Measurements from ENCODE around the gene EFCAB14. TPM values are rescaled to one million over a fixed set of nuclear protein-coding genes. Genes with fewer than 3 reads are reported as not detected.
"Not testable (repeated sequence)": the region's sequence is repeated elsewhere in the genome, so short reads cannot be mapped to it uniquely, and the experiment has no call there.

EFCAB14 gene
- polyA plus RNA-seq, 4 donors = 25.0 to 80.0 (median 28.2) TPM

GRCh38 chr1:46697053-46697452, 21.9 kb downstream of the EFCAB14 start:
- FAIRE-seq = no peak
- no peaks in the 10 kb centered on the region for H3K9me3 ChIP-seq (ENCODE audit: control insufficient read depth in 2 of 2, insufficient read depth in 1 of 2, low read depth in 1 of 2, low read length in 1 of 2)
- H3K4me3 ChIP-seq (ENCODE audit: low read depth in 1 of 3, low read length in 3 of 3) = no peak overlapping the region
- no peak overlapping the region for H3K27ac ChIP-seq (ENCODE audit: low read depth in 1 of 3, low read length in 2 of 3)
- no peak for DNase-seq
- no peaks in the 10 kb centered on the region for H3K27me3 ChIP-seq (ENCODE audit: control insufficient read depth in 3 of 3, insufficient read depth in 3 of 3, low read length in 3 of 3)
- WGBS, 3 donors = 94 to 100% (median 97%) methylated on average over 2 of the region's 2 CpGs
- peaks cover 8 to 16% (median 12%) of the 10 kb centered on the region in 3 donors for H3K36me3 ChIP-seq (ENCODE audit: control insufficient read depth in 3 of 3, insufficient read depth in 2 of 3, low read depth in 1 of 3, low read length in 3 of 3)
- peaks cover 0 to 15% (median 0%) of the 10 kb centered on the region in 3 donors for H3K4me1 ChIP-seq (ENCODE audit: control insufficient read depth in 3 of 3, insufficient read depth in 2 of 3, low read depth in 1 of 3, low read length in 2 of 3)

DNA sequence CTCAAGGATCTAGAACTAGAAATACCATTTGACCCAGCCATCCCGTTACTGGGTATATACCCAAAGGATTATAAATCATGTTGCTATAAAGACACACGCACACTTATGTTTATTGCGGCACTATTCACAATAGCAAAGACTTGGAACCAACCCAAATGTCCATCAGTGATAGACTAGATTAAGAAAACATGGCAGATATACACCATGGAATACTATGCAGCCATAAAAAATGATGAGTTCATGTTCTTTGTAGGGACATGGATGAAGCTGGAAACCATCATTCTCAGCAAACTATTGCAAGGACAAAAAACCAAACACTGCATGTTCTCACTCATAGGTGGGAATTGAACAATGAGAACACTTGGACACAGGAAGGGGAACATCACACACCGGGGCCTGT, 24.2 kb downstream of the EFCAB14 start:
- H3K27me3 ChIP-seq (ENCODE audit: control insufficient read depth in 3 of 3, insufficient read depth in 3 of 3, low read length in 3 of 3); FAIRE-seq; H3K4me3 ChIP-seq (ENCODE audit: low read depth in 1 of 3, low read length in 3 of 3); H3K9me3 ChIP-seq (ENCODE audit: control insufficient read depth in 2 of 2, insufficient read depth in 1 of 2, low read depth in 1 of 2, low read length in 1 of 2); H3K27ac ChIP-seq (ENCODE audit: low read depth in 1 of 3, low read length in 2 of 3); DNase-seq: not testable (repeated sequence)
- 91 to 98% (median 95%) methylated on average over 3 to 4 of the region's 4 CpGs for WGBS, 3 donors
- Histone ChIP-seq H3K4me1 (ENCODE audit: control insufficient read depth in 3 of 3, insufficient read depth in 2 of 3, low read depth in 1 of 3, low read length in 2 of 3) (peaks cover 0 to 15% (median 0%) of the 10 kb centered on the region in 3 donors), H3K36me3 (ENCODE audit: control insufficient read depth in 3 of 3, insufficient read depth in 2 of 3, low read depth in 1 of 3, low read length in 3 of 3) (peaks cover 12 to 24% (median 15%) of the 10 kb centered on the region in 3 donors)

GRCh38 chr1:46692811-46693770, 25.8 kb downstream of the EFCAB14 start:
- FAIRE-seq (no peak), DNase-seq (peak in 1 of 2 donors; percentile 44)
- Histone ChIP-seq H3K9me3 (ENCODE audit: control insufficient read depth in 2 of 2, insufficient read depth in 1 of 2, low read depth in 1 of 2, low read length in 1 of 2) (no peaks in the 10 kb centered on the region), H3K4me1 (ENCODE audit: control insufficient read depth in 3 of 3, insufficient read depth in 2 of 3, low read depth in 1 of 3, low read length in 2 of 3) (peaks cover 0 to 21% (median 0%) of the 10 kb centered on the region in 3 donors), H3K4me3 (ENCODE audit: low read depth in 1 of 3, low read length in 3 of 3) (no peak overlapping the region), H3K36me3 (ENCODE audit: control insufficient read depth in 3 of 3, insufficient read depth in 2 of 3, low read depth in 1 of 3, low read length in 3 of 3) (peaks cover 16 to 34% (median 20%) of the 10 kb centered on the region in 3 donors), H3K27ac (ENCODE audit: low read depth in 1 of 3, low read length in 2 of 3) (no peak overlapping the region), H3K27me3 (ENCODE audit: control insufficient read depth in 3 of 3, insufficient read depth in 3 of 3, low read length in 3 of 3) (no peaks in the 10 kb centered on the region)
- WGBS, 3 donors = 24 to 44% (median 44%) methylated on average over 3 of the region's 3 CpGs

GRCh38 chr1:46691997-46692790, 26.7 kb downstream of the EFCAB14 start:
- H3K36me3 ChIP-seq (ENCODE audit: control insufficient read depth in 3 of 3, insufficient read depth in 2 of 3, low read depth in 1 of 3, low read length in 3 of 3) = peaks cover 16 to 35% (median 19%) of the 10 kb centered on the region in 3 donors
- 62 to 73% (median 70%) methylated on average over 6 of the region's 6 CpGs for WGBS, 3 donors
- no peaks in the 10 kb centered on the region for H3K9me3 ChIP-seq (ENCODE audit: control insufficient read depth in 2 of 2, insufficient read depth in 1 of 2, low read depth in 1 of 2, low read length in 1 of 2)
- FAIRE-seq (no peak), DNase-seq (no peak)
- no peaks in the 10 kb centered on the region for H3K27me3 ChIP-seq (ENCODE audit: control insufficient read depth in 3 of 3, insufficient read depth in 3 of 3, low read length in 3 of 3)
- H3K4me1 ChIP-seq (ENCODE audit: control insufficient read depth in 3 of 3, insufficient read depth in 2 of 3, low read depth in 1 of 3, low read length in 2 of 3) = peaks cover 0 to 29% (median 0%) of the 10 kb centered on the region in 3 donors
- H3K4me3 ChIP-seq (ENCODE audit: low read depth in 1 of 3, low read length in 3 of 3) = no peak overlapping the region
- H3K27ac ChIP-seq (ENCODE audit: low read depth in 1 of 3, low read length in 2 of 3) = no peak overlapping the region

DNA sequence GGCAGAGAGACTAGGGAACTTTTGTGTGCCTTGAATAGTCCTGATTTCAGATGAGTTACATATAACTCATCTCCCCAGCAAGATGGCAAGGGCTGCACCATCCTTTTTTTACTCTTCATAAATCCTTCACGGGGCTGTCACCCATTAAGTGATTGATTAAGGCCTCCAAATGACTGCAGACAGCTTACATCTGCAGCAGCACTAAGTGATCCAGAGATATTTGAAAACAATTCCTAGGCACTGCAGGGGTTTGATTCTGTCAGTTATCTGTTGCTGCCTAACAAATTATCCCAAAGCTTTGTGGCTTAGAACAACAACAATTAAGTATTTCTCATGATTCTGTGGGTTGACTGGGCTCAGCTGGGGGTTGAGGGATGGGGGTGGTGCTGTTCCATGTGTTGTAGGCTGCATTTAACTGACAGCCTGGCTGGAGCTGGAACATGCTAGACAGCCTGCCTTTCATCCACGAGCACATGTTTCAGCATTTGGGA, 27.9 kb downstream of the EFCAB14 start:
- FAIRE-seq (no peak), DNase-seq (no peak)
- peaks cover 0 to 37% (median 0%) of the 10 kb centered on the region in 3 donors for H3K4me1 ChIP-seq (ENCODE audit: control insufficient read depth in 3 of 3, insufficient read depth in 2 of 3, low read depth in 1 of 3, low read length in 2 of 3)
- 87 to 94% (median 87%) methylated on average over 2 of the region's 2 CpGs for WGBS, 3 donors
- H3K27ac ChIP-seq (ENCODE audit: low read depth in 1 of 3, low read length in 2 of 3) = no peak overlapping the region
- H3K27me3 ChIP-seq (ENCODE audit: control insufficient read depth in 3 of 3, insufficient read depth in 3 of 3, low read length in 3 of 3) = no peaks in the 10 kb centered on the region
- H3K9me3 ChIP-seq (ENCODE audit: control insufficient read depth in 2 of 2, insufficient read depth in 1 of 2, low read depth in 1 of 2, low read length in 1 of 2) = no peaks in the 10 kb centered on the region
- H3K36me3 ChIP-seq (ENCODE audit: control insufficient read depth in 3 of 3, insufficient read depth in 2 of 3, low read depth in 1 of 3, low read length in 3 of 3) = peaks cover 15 to 30% (median 19%) of the 10 kb centered on the region in 3 donors
- H3K4me3 ChIP-seq (ENCODE audit: low read depth in 1 of 3, low read length in 3 of 3) = no peak overlapping the region

DNA sequence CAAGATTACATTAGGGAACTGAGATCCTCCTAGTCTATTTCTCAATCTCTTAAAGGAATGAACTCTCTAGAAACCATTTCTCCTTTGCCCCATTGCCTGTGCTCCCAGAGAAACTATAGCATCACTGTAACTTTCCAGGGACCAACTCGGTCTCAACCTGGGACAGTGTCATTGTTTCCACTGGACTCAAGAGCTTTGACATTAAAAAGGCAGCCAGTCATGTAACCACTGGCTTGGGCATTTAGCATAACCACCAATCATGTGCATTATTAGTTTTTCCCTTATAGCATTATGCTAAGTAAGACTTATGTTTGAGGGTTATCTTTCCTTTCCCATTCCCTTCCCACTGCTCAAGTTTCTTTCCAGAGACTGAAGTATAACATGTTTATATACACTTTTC, 29.0 kb downstream of the EFCAB14 start:
- 68 to 69% (median 69%) methylated on average over 1 of the region's 1 CpG for WGBS, 3 donors
- no peak overlapping the region for H3K27ac ChIP-seq (ENCODE audit: low read depth in 1 of 3, low read length in 2 of 3)
- DNase-seq = no peak

GRCh38 chr1:46689356-46689755, 29.6 kb downstream of the EFCAB14 start:
- FAIRE-seq = no peak
- Histone ChIP-seq H3K4me1 (ENCODE audit: control insufficient read depth in 3 of 3, insufficient read depth in 2 of 3, low read depth in 1 of 3, low read length in 2 of 3) (peaks cover 0 to 38% (median 0%) of the 10 kb centered on the region in 3 donors), H3K4me3 (ENCODE audit: low read depth in 1 of 3, low read length in 3 of 3) (no peak overlapping the region), H3K27me3 (ENCODE audit: control insufficient read depth in 3 of 3, insufficient read depth in 3 of 3, low read length in 3 of 3) (no peaks in the 10 kb centered on the region), H3K36me3 (ENCODE audit: control insufficient read depth in 3 of 3, insufficient read depth in 2 of 3, low read depth in 1 of 3, low read length in 3 of 3) (peaks cover 15 to 27% (median 16%) of the 10 kb centered on the region in 3 donors), H3K27ac (ENCODE audit: low read depth in 1 of 3, low read length in 2 of 3) (no peak overlapping the region), H3K9me3 (ENCODE audit: control insufficient read depth in 2 of 2, insufficient read depth in 1 of 2, low read depth in 1 of 2, low read length in 1 of 2) (no peaks in the 10 kb centered on the region)
- WGBS, 3 donors = 31 to 59% (median 49%) methylated on average over 2 of the region's 2 CpGs
- DNase-seq = no peak

More for the DNA sequence above, 29.0 kb downstream of the EFCAB14 start:
- Histone ChIP-seq H3K36me3 (ENCODE audit: control insufficient read depth in 3 of 3, insufficient read depth in 2 of 3, low read depth in 1 of 3, low read length in 3 of 3) (peaks cover 12 to 22% (median 15%) of the 10 kb centered on the region in 3 donors), H3K4me1 (ENCODE audit: control insufficient read depth in 3 of 3, insufficient read depth in 2 of 3, low read depth in 1 of 3, low read length in 2 of 3) (peaks cover 0 to 38% (median 0%) of the 10 kb centered on the region in 3 donors), H3K9me3 (ENCODE audit: control insufficient read depth in 2 of 2, insufficient read depth in 1 of 2, low read depth in 1 of 2, low read length in 1 of 2) (no peaks in the 10 kb centered on the region), H3K27me3 (ENCODE audit: control insufficient read depth in 3 of 3, insufficient read depth in 3 of 3, low read length in 3 of 3) (no peaks in the 10 kb centered on the region), H3K4me3 (ENCODE audit: low read depth in 1 of 3, low read length in 3 of 3) (no peak overlapping the region)
- no peak for FAIRE-seq

DNA sequence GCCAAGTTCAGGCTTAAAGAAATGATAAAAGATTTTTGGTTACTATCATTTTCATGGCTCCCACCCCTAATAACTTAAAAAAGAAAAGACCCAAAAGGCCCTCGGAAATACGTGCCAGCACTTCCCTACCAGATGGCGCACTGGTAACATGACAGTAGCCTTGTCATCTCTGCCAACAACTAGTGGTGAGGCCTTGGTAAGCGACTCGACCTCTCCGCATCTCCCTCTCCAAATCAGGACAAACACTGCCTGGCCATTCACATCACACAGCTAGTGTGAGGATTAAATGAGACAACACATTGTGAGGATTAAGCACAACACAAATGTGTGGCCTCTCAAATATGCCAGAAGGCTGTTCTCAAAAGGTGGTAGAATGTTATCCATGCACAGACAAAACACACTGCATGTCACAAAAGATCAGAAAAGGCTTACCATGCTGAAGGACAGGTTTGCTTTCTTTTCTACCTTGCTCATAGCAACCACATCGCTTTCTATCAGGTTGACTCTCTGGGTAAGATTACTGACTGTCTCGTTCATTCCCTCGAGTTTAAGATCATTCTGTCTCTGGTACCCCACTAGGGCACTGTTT, 30.9 kb downstream of the EFCAB14 start:
- Histone ChIP-seq H3K9me3 (ENCODE audit: control insufficient read depth in 2 of 2, insufficient read depth in 1 of 2, low read depth in 1 of 2, low read length in 1 of 2) (no peaks in the 10 kb centered on the region), H3K4me1 (ENCODE audit: control insufficient read depth in 3 of 3, insufficient read depth in 2 of 3, low read depth in 1 of 3, low read length in 2 of 3) (peaks cover 0 to 32% (median 0%) of the 10 kb centered on the region in 3 donors), H3K36me3 (ENCODE audit: control insufficient read depth in 3 of 3, insufficient read depth in 2 of 3, low read depth in 1 of 3, low read length in 3 of 3) (peaks cover 15 to 35% (median 19%) of the 10 kb centered on the region in 3 donors), H3K4me3 (ENCODE audit: low read depth in 1 of 3, low read length in 3 of 3) (no peak overlapping the region), H3K27ac (ENCODE audit: low read depth in 1 of 3, low read length in 2 of 3) (no peak overlapping the region), H3K27me3 (ENCODE audit: control insufficient read depth in 3 of 3, insufficient read depth in 3 of 3, low read length in 3 of 3) (no peaks in the 10 kb centered on the region)
- FAIRE-seq = no peak
- WGBS, 3 donors = 62 to 74% (median 69%) methylated on average over 9 of the region's 9 CpGs
- DNase-seq = no peak
